Dendritic cell treated with granulocyte-macrophage colony-stimulating factor and Interleukin-4, amounts not matched to agents 40 ng/mL and 50 ng/mL, for 4 days (primary cell): ENCODE data around the gene SHBG.

ENCODE experiments used
- H3K27ac Mint-ChIP-seq: one replicate; pipeline ENCODE4 v1.8.0; 2022; ENCODE audit warnings: mild to moderate bottlenecking, mixed read lengths
- H3K27me3 Mint-ChIP-seq: one replicate; pipeline ENCODE4 v1.8.0; 2022; ENCODE audit warnings: mild to moderate bottlenecking, mixed read lengths
- H3K36me3 Mint-ChIP-seq: one replicate; pipeline ENCODE4 v1.8.0; 2022; ENCODE audit warnings: low read depth, mixed read lengths
- H3K4me1 Mint-ChIP-seq: one replicate; pipeline ENCODE4 v1.8.0; 2022; ENCODE audit warnings: low read depth, mixed read lengths
- H3K4me3 Mint-ChIP-seq: one replicate; pipeline ENCODE4 v1.8.0; 2022; ENCODE audit warnings: mild to moderate bottlenecking, moderate library complexity, mixed read lengths
- H3K9me3 Mint-ChIP-seq: one replicate; pipeline ENCODE4 v1.8.0; 2022; ENCODE audit warnings: mixed read lengths
- intact Hi-C: fragments of 100-400 bp; cut with micrococcal nuclease; formaldehyde crosslinking; loops from one replicate; pipeline ENCODE4 v1.15.0; 2022

Gene SHBG

DNA sequence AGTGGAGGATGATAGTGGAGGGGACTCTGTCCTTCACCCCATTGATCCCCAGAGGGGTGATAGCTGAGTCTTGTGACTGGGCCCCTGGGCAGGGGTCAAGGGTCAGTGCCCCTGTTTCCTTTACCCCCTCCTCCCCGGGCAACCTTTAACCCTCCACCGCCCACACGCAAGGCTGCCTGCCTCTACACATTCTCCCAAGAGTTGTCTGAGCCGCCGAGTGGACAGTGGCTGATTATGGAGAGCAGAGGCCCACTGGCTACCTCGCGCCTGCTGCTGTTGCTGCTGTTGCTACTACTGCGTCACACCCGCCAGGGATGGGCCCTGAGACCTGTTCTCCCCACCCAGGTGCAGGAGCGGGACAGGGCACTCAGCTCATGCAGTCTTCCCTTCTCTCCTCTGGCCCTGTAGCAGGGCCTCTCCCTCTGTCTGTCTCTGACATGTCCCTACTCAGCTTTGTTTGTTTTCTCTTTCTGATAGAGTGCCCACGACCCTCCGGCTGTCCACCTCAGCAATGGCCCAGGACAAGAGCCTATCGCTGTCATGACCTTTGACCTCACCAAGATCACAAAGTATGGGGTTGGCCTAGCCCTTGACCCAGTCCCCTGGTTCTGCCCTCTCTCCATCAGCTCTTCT is at the start of gene SHBG:
TSS of gene SHBG (plus strand) at position 197 of the 633 bp plus-strand sequence. CDS start at position 235, 38 bp downstream.
- peaks cover 22% of the 10 kb centered on the region for H3K4me1 Mint-ChIP-seq
- H3K9me3 Mint-ChIP-seq = no peaks in the 10 kb centered on the region
- H3K4me3 Mint-ChIP-seq = no peak within 1 kb of the TSS
- peaks cover 25% of the 10 kb centered on the region for H3K36me3 Mint-ChIP-seq
- H3K27me3 Mint-ChIP-seq = peaks cover 2% of the 10 kb centered on the region
- H3K27ac Mint-ChIP-seq = peak within 1 kb of the TSS; percentile 26
- intact Hi-C loops = no loop called here

DNA sequence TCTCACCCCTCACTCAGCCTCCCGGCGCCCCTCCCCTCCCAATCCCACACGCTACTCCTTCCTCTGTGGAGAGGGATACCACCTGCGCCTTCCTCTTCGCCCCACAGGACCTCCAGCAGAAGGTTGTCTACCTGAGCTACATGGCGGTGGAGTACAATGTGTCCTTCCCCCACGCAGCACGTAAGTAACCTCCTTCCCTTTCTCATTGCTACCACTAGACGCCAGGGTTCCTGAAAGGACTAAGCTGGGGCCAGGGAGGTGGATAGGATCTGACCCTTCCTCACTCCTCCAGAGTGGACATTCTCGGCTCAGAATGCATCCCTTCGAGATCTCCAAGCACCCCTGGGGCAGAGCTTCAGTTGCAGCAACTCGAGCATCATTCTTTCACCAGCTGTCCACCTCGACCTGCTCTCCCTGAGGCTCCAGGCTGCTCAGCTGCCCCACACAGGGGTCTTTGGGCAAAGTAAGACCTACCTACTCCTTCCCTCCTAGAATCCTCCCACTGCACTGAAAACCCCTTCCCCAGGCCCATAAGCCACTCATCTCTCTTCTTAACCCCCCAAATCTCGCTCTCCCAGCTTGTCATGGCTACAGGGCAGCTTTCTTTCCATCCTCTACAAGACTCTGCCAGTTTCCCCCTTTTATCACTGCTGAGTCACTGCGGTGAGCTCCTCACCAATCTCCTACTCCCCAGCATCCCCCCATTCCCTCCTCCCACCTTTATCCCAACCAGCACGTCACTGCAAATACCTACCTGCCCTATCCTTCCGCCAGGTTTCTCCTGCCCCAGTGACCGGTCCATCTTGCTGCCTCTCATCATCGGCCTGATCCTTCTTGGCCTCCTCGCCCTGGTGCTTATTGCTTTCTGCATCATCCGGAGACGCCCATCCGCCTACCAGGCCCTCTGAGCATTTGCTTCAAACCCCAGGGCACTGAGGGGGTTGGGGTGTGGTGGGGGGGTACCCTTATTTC is 49.0 kb upstream of the SHBG start:
- Mint-ChIP-seq H3K9me3 (no peaks in the 10 kb centered on the region), H3K36me3 (peaks cover 99% of the 10 kb centered on the region), H3K4me3 (peak overlapping the region; percentile 97), H3K27ac (peak overlapping the region; percentile 92), H3K27me3 (no peaks in the 10 kb centered on the region), H3K4me1 (peaks cover 82% of the 10 kb centered on the region)
- intact Hi-C loops = loop anchor here (5.0 kb wide), 1 partner anchor 261 kb away; no protein-coding TSS in a partner anchor

GRCh38 chr17:7582396-7583252 is 47.3 kb upstream of the SHBG start:
- intact Hi-C loops = loop anchor here (5.0 kb wide), 1 partner anchor 260 kb away; no protein-coding TSS in a partner anchor
- H3K4me3 Mint-ChIP-seq = peak overlapping the region; percentile 97
- no peaks in the 10 kb centered on the region for H3K9me3 Mint-ChIP-seq
- peaks cover 78% of the 10 kb centered on the region for H3K4me1 Mint-ChIP-seq
- H3K36me3 Mint-ChIP-seq = peaks cover 99% of the 10 kb centered on the region
- peak overlapping the region; percentile 92 for H3K27ac Mint-ChIP-seq
- H3K27me3 Mint-ChIP-seq = no peaks in the 10 kb centered on the region

DNA sequence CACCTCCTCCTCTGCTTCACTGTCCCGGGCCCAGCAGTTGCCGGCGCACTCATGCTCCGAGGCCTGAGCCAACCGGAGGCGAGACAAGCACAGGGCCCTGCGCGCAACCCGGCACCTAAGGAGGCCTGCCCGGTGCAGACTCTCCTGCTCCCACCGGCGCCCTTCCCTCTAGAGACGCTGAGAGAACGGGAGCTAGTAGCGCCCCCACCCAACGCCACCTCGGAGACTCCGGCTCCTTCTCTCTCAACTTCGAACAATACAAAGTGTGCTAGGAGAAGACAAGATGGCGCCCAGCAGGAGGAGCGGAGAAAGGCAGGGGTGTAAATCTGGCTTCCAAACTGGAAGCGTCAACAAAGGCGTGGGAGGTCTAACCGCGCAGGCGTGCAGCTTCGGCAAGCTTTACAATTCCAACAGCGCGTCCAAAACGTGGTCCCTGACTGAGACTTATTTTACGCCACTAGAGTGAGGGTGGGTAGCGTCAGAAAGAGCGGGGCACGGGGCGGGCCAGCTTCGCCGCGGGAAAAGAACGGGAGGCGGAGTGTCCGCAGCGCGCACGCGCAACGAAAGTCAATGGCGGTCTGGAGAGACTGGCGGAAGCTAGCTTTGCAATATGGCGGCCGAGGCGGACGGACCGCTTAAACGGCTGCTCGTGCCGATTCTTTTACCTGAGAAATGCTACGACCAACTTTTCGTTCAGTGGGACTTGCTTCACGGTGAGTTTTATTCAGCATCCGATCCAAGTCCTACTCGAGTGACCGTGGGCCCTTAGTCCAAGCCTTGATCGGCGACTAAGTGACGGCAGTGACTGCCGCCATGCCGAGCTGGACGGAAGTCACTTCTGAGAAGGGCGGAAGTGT is 46.5 kb upstream of the SHBG start, which contains the start of gene MPDU1:
TSS of gene MPDU1 (plus strand) at position 600 of the 857 bp plus-strand sequence. CDS start at position 611, 11 bp downstream.
- intact Hi-C loops = loop anchor here (5.0 kb wide), 1 partner anchor 259 kb away; no protein-coding TSS in a partner anchor
- Mint-ChIP-seq H3K4me3 (peak within 1 kb of the TSS; percentile 97), H3K27me3 (no peaks in the 10 kb centered on the region), H3K4me1 (peaks cover 78% of the 10 kb centered on the region), H3K27ac (peak within 1 kb of the TSS; percentile 92), H3K36me3 (peaks cover 99% of the 10 kb centered on the region), H3K9me3 (no peaks in the 10 kb centered on the region)

GRCh38 chr17:7586673-7587419 is 43.1 kb upstream of the SHBG start:
- peaks cover 70% of the 10 kb centered on the region for H3K4me1 Mint-ChIP-seq
- no peaks in the 10 kb centered on the region for H3K27me3 Mint-ChIP-seq
- H3K9me3 Mint-ChIP-seq = no peaks in the 10 kb centered on the region
- no peak overlapping the region for H3K4me3 Mint-ChIP-seq
- intact Hi-C loops = no loop called here
- peaks cover 95% of the 10 kb centered on the region for H3K36me3 Mint-ChIP-seq
- H3K27ac Mint-ChIP-seq = peak overlapping the region; percentile 92

DNA sequence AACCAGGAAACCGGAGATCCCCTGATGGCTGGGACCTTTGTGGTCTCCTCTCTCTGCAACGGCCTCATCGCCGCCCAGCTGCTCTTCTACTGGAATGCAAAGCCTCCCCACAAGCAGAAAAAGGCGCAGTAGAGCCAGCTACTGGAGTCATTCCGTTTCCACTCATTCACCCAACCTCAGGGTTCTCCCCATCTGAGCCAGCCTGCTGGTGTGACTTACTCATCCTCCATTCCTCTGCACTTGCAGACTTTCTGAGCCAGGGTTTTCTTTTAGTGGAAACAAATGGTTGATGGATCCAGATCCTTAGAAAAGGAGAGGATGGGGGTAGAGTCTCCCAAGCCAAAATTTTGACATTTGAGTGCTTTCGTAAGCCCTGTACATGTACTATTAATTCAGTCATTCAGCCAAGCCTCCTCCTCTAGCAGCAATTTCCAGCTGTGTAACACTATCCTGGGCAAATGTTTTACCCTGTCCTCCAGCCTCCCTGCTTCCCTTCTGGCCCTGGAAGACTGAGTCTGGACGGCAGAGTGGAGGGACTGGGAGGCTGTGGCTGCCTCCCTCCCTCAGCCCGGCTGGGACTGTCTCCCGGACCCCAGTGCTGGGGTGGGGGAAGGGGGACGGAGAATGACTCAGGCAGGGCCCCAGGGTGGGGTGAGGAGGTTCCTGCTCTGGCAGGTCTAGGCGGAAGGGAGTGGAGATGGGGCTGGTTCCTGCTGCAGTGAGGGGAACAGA is 42.3 kb upstream of the SHBG start:
- H3K36me3 Mint-ChIP-seq = peaks cover 95% of the 10 kb centered on the region
- H3K9me3 Mint-ChIP-seq = no peaks in the 10 kb centered on the region
- no peaks in the 10 kb centered on the region for H3K27me3 Mint-ChIP-seq
- peak overlapping the region; percentile 92 for H3K27ac Mint-ChIP-seq
- peak overlapping the region; percentile 57 for H3K4me3 Mint-ChIP-seq
- intact Hi-C loops = loop anchor here (2.0 kb wide), 1 partner anchor 73 kb away; no protein-coding TSS in a partner anchor
- peaks cover 63% of the 10 kb centered on the region for H3K4me1 Mint-ChIP-seq

GRCh38 chr17:7588553-7589203 is 41.3 kb upstream of the SHBG start:
- H3K27me3 Mint-ChIP-seq = no peaks in the 10 kb centered on the region
- peak overlapping the region; percentile 92 for H3K27ac Mint-ChIP-seq
- peak overlapping the region; percentile 57 for H3K4me3 Mint-ChIP-seq
- peaks cover 54% of the 10 kb centered on the region for H3K4me1 Mint-ChIP-seq
- peaks cover 95% of the 10 kb centered on the region for H3K36me3 Mint-ChIP-seq
- H3K9me3 Mint-ChIP-seq = no peaks in the 10 kb centered on the region
- intact Hi-C loops = loop anchor here (2.0 kb wide), 1 partner anchor 74 kb away; no protein-coding TSS in a partner anchor

DNA sequence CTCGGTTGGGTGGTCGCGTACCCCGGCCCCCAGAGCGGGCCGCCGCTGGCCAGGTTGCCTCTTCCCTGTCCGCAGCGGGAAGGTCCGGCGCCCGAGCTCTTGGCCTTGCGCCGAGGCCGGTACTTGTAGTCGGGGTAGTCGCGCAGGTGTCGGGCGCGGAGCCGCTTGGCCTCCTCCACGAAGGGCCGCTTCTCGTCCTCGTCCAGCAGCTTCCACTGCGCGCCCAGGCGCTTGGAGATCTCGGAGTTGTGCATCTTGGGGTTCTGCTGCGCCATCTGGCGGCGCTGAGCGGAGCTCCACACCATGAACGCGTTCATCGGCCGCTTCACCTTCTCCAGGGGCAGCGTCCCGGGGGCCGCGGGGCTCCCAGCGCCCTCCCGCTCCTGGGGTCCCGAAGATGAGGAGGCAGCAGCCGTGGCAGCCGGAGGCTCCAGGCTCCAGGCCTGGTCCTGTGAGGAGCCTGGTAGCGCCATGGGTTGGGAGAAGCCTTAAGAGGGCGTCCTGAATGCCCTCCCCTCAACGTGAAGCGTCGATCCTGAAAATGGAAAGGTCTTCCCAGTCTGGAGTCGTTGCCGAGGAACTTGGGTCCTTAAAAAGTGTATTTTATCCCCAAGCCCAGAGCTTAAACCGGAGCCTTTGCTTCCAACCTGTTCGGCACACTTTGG is 40.6 kb upstream of the SHBG start:
- Mint-ChIP-seq H3K36me3 (peaks cover 95% of the 10 kb centered on the region), H3K27ac (no peak overlapping the region), H3K4me3 (peak overlapping the region; percentile 35), H3K9me3 (no peaks in the 10 kb centered on the region), H3K27me3 (no peaks in the 10 kb centered on the region), H3K4me1 (peaks cover 51% of the 10 kb centered on the region)
- intact Hi-C loops = loop anchor here (2.0 kb wide), 1 partner anchor 75 kb away; no protein-coding TSS in a partner anchor

DNA sequence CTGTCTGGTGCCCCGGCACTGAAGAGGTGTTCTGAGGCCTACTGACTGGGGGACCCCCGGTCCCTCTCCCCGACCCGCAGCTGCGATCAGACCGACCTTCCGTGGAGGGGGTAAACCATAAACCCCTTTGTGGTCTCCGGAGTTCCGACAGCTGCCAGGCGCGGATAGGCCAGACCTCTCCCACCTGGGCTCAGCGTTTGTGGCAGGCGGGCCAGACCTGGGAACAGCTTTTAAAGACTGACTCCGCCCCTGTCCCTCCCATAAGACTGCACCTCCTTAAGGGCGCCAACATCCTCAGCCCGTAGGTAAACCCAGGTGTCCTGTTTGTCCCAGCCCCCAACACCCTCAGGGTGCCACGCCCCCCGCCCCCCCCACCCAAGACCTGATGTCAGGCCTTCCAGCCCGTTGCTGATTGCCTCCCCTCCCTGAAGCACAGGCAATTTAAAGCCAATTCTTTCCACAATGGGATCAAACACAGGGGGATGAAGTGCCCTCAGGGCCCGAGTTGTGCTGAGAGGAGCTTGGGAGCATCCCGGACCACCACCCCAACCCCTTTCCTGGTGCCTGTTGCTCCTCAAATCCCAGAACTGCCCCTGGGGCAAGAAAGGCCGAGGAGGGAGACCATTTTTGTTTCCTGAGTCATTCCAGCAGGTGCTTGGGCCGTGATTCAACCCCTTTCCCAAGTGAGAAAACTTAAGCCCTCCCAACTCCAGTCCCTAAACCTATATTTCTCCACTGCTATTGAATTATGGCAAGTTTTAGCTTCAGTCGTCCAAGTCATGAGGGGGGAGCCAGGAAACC is 39.8 kb upstream of the SHBG start, which contains the start of gene SOX15:
TSS of gene SOX15 (minus strand) at position 204 of the 801 bp plus-strand sequence. CDS start 418 bp downstream, outside the sequence.
- intact Hi-C loops = loop anchor here (2.0 kb wide), 1 partner anchor 75 kb away; no protein-coding TSS in a partner anchor
- Mint-ChIP-seq H3K27ac (no peak within 1 kb of the TSS), H3K4me3 (peak within 1 kb of the TSS; percentile 35), H3K4me1 (peaks cover 44% of the 10 kb centered on the region), H3K27me3 (no peaks in the 10 kb centered on the region), H3K9me3 (no peaks in the 10 kb centered on the region), H3K36me3 (peaks cover 94% of the 10 kb centered on the region)

GRCh38 chr17:7590743-7591142 is 39.2 kb upstream of the SHBG start:
- Mint-ChIP-seq H3K4me3 (no peak overlapping the region), H3K9me3 (no peaks in the 10 kb centered on the region), H3K27ac (no peak overlapping the region), H3K36me3 (peaks cover 95% of the 10 kb centered on the region), H3K27me3 (no peaks in the 10 kb centered on the region), H3K4me1 (peaks cover 37% of the 10 kb centered on the region)
- intact Hi-C loops = no loop called here
